Nephron (organoid): ENCODE results near the gene FILIP1L.

ENCODE experiments used
- H3K27ac Mint-ChIP-seq, 3 experiments: 2 replicates each; pipeline ENCODE4 v1.8.0; 2020; ENCODE audit warnings: mixed read lengths in 3 of 3, mild to moderate bottlenecking in 2 of 3, moderate library complexity in 1 of 3
- H3K27me3 Mint-ChIP-seq: 2 replicates; pipeline ENCODE4 v1.8.0; 2021; ENCODE audit warnings: low read depth, mild to moderate bottlenecking, moderate library complexity, mixed read lengths
- H3K36me3 Mint-ChIP-seq: 2 replicates; pipeline ENCODE4 v1.8.0; 2020; ENCODE audit warnings: low read depth, mixed read lengths
- H3K4me1 Mint-ChIP-seq: 2 replicates; pipeline ENCODE4 v1.8.0; 2020; ENCODE audit warnings: mixed read lengths
- H3K4me3 Mint-ChIP-seq, 3 experiments: 2 replicates each; pipeline ENCODE4 v1.8.0; 2020; ENCODE audit warnings: mild to moderate bottlenecking in 3 of 3, mixed read lengths in 3 of 3, moderate library complexity in 2 of 3
- H3K9me3 Mint-ChIP-seq: 2 replicates; pipeline ENCODE4 v1.8.0; 2020; ENCODE audit warnings: mixed read lengths
- TF ChIP-seq, protein P1 (sequence below), 3 experiments: fragments of 200-600 bp; sonication (generic); IDR thresholded peaks; one replicate each; pipeline ENCODE4 v1.5.0; 2021; ENCODE audit warnings: antibody characterized with exemption in 3 of 3; ENCODE audit not compliant: unreplicated experiment in 3 of 3

The FILIP1L gene

DNA sequence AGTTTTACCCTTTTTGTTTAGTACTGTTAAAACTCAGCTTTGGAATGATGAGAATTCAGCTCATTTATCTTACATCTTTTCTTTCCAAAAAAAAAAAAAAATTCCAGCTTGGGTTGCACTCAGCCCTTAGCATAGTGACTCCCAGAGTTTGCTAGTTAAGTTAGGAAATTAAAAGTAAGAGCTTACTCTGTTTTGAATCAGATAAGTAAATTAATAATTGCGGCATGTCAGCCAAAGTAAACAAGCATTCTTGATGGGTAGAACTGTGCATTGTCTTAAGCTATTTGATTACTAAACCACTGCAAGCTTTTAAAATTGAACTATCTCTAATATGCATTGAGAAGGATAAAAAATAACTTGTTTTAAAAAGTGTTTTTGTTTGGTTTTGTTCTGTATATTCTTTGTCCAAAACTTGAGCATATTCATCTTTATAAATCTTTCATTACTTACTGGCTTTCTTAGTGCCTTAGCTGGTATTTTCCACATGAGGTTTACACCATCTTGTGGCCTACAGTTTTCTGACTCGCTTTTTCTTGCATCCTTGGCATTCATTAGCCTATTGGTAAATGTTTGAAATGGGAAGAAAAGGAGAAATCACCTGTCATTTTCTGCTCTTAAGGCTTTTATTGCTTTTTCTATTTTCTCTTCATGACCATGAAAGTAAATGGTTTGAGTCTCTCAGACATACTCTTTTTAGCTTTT lies 107.6 kb downstream of the FILIP1L start:
- no peaks in the 10 kb centered on the region for H3K36me3 Mint-ChIP-seq
- no peaks in the 10 kb centered on the region for H3K27me3 Mint-ChIP-seq
- no peak overlapping the region for H3K4me3 Mint-ChIP-seq
- peak overlapping the region; percentile 4 to 77 (median 65) for H3K27ac Mint-ChIP-seq
- H3K9me3 Mint-ChIP-seq: no peaks in the 10 kb centered on the region
- TF ChIP-seq, protein P1, sequence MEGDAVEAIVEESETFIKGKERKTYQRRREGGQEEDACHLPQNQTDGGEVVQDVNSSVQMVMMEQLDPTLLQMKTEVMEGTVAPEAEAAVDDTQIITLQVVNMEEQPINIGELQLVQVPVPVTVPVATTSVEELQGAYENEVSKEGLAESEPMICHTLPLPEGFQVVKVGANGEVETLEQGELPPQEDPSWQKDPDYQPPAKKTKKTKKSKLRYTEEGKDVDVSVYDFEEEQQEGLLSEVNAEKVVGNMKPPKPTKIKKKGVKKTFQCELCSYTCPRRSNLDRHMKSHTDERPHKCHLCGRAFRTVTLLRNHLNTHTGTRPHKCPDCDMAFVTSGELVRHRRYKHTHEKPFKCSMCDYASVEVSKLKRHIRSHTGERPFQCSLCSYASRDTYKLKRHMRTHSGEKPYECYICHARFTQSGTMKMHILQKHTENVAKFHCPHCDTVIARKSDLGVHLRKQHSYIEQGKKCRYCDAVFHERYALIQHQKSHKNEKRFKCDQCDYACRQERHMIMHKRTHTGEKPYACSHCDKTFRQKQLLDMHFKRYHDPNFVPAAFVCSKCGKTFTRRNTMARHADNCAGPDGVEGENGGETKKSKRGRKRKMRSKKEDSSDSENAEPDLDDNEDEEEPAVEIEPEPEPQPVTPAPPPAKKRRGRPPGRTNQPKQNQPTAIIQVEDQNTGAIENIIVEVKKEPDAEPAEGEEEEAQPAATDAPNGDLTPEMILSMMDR (IDR thresholded peaks at IDR 0.05; ENCODE audit: unreplicated experiment in 3 of 3): no peak
- peaks cover 51% of the 10 kb centered on the region for H3K4me1 Mint-ChIP-seq

DNA sequence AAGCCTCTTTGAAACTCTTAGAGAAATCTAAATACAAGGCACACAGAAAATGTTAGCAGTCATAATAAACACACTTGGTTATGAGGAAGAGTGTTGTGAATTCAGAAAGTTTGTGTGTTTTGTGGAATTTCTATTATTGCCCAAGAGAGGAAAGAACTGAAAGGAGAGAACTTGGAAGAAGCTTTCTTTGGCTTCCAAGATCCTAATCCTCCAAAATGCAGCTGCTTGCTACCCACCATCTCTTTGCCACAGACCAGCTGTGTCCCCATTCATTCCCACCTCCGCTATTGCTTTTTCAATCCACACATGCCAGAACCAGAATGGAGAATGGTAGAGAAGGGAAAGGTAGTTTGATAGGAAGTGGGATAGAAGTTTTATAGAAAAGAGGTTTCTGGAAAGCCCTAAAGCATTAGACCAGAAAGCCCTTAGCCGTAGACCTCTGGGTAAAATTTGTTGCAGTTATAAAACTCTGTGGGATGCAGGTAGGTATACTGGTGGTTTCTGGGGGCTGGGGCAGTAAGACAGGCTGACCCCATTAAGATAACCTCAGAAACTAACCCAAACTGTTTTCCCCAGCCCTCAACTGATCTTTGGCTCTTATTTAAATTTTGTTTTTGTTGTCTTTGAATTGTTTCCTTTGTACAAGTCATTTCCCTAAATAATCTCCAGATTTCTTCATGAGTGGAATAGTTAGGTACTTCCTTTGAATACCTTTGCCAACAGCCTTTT lies 108.5 kb downstream of the FILIP1L start:
- Mint-ChIP-seq H3K27ac (peak overlapping the region in 2 of 3 experiments; percentile 65 to 77), H3K4me3 (no peak overlapping the region), H3K27me3 (no peaks in the 10 kb centered on the region), H3K4me1 (peaks cover 51% of the 10 kb centered on the region), H3K36me3 (no peaks in the 10 kb centered on the region), H3K9me3 (no peaks in the 10 kb centered on the region)
- TF ChIP-seq, protein P1 (IDR thresholded peaks at IDR 0.05; ENCODE audit: unreplicated experiment in 3 of 3): no peak

DNA sequence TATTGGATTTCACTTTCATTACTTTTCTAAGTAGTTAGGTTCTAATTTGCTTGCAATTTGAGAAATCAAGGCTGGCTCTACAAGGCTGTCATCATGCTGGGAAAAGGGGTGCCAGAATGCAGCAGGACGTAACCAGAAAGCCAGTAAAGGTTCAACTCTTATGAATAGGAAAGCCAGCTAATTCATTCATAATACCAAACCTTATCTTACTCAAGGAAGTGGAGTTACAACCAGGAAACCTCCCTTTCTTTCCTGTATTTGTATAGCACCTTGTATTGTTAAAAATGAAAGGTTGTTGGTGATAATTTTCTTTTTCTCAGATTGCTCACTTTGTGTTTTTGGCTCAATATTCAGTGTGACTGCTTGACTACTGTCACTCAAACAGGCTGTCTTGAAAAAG lies 109.4 kb downstream of the FILIP1L start:
- peak overlapping the region; percentile 14 to 77 (median 49) for H3K27ac Mint-ChIP-seq
- no peaks in the 10 kb centered on the region for H3K36me3 Mint-ChIP-seq
- H3K4me1 Mint-ChIP-seq: peaks cover 51% of the 10 kb centered on the region
- H3K4me3 Mint-ChIP-seq: no peak overlapping the region
- TF ChIP-seq, protein P1 (IDR thresholded peaks at IDR 0.05; ENCODE audit: unreplicated experiment in 3 of 3): no peak
- no peaks in the 10 kb centered on the region for H3K9me3 Mint-ChIP-seq
- H3K27me3 Mint-ChIP-seq: no peaks in the 10 kb centered on the region

DNA sequence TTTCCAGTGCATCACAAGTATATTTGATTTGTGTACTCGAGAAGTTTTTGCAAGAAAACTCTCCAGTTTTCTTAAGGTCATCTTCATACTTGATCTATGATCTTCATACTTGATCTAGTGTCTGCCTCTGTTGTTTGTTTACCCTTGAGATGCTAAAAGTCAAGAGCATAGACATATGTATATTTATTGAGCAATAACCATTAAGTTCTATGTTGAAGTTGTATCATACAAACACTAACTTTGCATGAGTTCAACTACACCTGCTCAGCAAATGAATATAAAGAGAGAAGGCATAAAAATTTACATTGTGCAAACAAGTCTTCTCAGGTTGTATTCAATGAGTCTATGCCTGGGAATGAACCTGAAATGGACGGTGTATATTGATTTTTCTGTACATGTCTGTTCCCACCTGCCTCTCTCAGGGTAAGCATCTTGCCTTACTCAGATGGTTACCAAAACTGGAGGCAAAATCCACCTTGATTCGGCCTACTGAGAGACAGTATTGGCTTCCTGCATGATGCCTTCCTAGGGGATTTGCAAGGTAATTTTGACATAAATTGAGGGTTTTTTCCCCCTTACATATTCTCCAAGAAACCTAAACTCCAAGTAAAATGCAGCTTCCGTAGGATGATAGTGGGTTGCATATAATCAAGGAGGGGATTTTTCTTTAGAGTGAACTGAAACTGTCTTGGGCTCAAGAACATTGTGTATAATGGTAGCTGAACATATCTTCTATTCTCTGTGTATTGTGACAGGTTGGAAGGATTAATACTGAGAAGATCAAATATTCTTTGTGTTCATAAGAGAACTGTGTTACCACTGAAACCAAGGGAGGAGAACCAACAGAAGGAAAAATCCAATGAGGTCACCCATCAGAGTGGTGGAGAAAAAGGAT lies 110.4 kb downstream of the FILIP1L start:
- H3K36me3 Mint-ChIP-seq: no peaks in the 10 kb centered on the region
- TF ChIP-seq, protein P1 (IDR thresholded peaks at IDR 0.05; ENCODE audit: unreplicated experiment in 3 of 3): no peak
- no peak overlapping the region for H3K4me3 Mint-ChIP-seq
- H3K4me1 Mint-ChIP-seq: peaks cover 45% of the 10 kb centered on the region
- peak overlapping the region; percentile 4 to 77 (median 32) for H3K27ac Mint-ChIP-seq
- no peaks in the 10 kb centered on the region for H3K27me3 Mint-ChIP-seq
- H3K9me3 Mint-ChIP-seq: peaks cover under 1% of the 10 kb centered on the region

DNA sequence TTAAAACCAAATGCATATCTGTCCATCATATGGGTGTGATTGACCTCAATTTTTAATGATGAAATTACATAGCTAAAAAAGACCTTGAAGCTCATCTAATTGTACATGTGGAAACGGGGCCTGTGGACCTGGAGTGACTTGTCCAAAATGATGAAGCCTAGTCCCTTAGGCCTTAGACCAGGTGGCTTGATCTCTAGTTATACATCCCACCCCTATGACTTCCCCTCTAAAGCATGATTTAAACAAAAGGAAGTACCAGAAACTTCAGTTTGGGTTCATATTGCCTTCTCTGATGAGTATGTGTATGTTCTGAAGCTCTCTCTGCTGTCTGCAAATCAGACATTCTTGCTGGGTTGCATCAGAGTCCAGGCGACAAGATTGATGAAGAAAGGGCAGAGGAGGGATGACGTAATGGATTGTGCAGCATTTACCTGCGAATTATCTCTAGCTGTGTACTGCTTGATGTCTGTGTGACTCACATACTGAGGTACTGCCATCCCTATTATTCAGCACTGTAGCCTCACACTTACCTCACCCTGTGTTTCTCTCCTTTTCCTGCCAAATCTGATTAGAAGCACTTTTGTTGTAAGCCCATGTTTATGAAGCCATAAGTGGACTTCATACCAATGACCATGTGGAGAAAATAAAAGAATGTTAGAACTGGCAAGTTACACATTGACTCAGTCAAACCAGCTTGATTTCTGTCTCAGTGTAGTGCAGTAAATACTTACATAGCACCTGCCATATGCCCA lies 111.5 kb downstream of the FILIP1L start:
- no peaks in the 10 kb centered on the region for H3K27me3 Mint-ChIP-seq
- no peak overlapping the region for H3K4me3 Mint-ChIP-seq
- peak overlapping the region; percentile 77 to 88 (median 87) for H3K27ac Mint-ChIP-seq
- TF ChIP-seq, protein P1 (IDR thresholded peaks at IDR 0.05; ENCODE audit: unreplicated experiment in 3 of 3): no peak
- H3K36me3 Mint-ChIP-seq: no peaks in the 10 kb centered on the region
- peaks cover 2% of the 10 kb centered on the region for H3K9me3 Mint-ChIP-seq
- H3K4me1 Mint-ChIP-seq: peaks cover 40% of the 10 kb centered on the region
